ENCODE data around the gene ATP7A.

DNA sequence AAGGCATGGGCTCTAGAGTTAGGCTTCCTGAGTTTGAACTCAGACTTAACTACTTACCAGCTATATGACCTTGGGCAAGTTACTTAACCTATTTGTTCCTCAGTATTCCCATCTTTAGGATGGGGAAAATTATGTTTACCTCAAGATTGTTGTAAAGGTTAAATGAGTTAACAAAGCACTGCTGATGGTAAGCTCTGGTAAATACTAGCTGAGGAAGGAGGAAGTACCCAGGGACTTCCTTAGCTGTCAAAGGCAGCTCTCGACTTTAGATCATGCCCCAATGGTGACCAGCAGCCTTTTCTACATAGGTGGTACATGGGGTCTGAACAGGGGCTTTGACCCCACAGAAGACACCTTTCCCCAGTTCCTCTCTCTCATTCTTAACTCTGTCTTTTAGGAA lies 20.1 kb downstream of the ATP7A start:
- no peak for TF ChIP-seq EZH2phosphoT487 (IDR thresholded peaks at IDR 0.05; ENCODE audit: borderline replicate concordance)
- TF ChIP-seq, protein P1, sequence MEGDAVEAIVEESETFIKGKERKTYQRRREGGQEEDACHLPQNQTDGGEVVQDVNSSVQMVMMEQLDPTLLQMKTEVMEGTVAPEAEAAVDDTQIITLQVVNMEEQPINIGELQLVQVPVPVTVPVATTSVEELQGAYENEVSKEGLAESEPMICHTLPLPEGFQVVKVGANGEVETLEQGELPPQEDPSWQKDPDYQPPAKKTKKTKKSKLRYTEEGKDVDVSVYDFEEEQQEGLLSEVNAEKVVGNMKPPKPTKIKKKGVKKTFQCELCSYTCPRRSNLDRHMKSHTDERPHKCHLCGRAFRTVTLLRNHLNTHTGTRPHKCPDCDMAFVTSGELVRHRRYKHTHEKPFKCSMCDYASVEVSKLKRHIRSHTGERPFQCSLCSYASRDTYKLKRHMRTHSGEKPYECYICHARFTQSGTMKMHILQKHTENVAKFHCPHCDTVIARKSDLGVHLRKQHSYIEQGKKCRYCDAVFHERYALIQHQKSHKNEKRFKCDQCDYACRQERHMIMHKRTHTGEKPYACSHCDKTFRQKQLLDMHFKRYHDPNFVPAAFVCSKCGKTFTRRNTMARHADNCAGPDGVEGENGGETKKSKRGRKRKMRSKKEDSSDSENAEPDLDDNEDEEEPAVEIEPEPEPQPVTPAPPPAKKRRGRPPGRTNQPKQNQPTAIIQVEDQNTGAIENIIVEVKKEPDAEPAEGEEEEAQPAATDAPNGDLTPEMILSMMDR (conservative IDR thresholded peaks at IDR 0.05; ENCODE audit: low read length), result no peak
